Ishikawa (cell line): ENCODE data around the gene MYZAP.

Experiments
- FOXM1 ChIP-seq: IDR thresholded peaks from 2 replicates; pipeline ENCODE4 v1.6.1; 2012; ENCODE audit warnings: low read depth, borderline replicate concordance
- REST ChIP-seq: IDR thresholded peaks from 2 replicates; pipeline ENCODE4 v1.6.1; 2012; ENCODE audit warnings: low read depth, mild to moderate bottlenecking
- TEAD4 ChIP-seq: IDR thresholded peaks from 2 replicates; pipeline ENCODE4 v1.6.1; 2012

DNA sequence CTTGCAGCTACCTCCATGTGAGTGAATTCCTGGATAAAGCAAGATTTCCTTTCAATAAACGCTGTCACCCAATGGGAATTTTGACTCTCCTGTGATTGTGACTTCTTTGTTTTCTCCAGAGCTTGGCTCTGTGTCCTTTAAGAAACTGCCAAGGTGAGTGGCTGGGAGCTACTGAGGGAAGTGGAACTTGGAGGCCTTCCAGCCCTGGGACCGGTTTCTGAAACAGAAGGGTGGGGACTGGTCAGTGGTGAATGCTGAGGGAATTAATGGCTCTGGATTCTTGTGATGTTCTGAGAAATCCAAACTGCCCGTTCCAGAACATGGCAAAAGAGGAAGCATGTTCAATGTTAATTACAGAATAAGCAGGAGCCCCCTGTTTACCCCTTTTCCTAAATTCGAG is 41.1 kb upstream of the MYZAP start:
- TF ChIP-seq FOXM1: no peak
- no peak for TF ChIP-seq REST
- TF ChIP-seq TEAD4: no peak
